GM18499 (cell line): ENCODE data around the gene POTEF.
"Not testable (repeated sequence)": the region's sequence is repeated elsewhere in the genome, so short reads cannot be mapped to it uniquely, and the experiment has no call there.

Experiments used
- ATAC-seq: cut with Tn5 transposase; IDR thresholded peaks from one replicate; pipeline ENCODE4 v1.9.1; 2021; ENCODE audit warnings: moderate number of reproducible peaks; ENCODE audit not compliant: insufficient read depth, unreplicated experiment

POTEF gene

GRCh38 chr2:130136546-130136945 is 7.5 kb upstream of the POTEF start:
- not testable (repeated sequence) for ATAC-seq

DNA sequence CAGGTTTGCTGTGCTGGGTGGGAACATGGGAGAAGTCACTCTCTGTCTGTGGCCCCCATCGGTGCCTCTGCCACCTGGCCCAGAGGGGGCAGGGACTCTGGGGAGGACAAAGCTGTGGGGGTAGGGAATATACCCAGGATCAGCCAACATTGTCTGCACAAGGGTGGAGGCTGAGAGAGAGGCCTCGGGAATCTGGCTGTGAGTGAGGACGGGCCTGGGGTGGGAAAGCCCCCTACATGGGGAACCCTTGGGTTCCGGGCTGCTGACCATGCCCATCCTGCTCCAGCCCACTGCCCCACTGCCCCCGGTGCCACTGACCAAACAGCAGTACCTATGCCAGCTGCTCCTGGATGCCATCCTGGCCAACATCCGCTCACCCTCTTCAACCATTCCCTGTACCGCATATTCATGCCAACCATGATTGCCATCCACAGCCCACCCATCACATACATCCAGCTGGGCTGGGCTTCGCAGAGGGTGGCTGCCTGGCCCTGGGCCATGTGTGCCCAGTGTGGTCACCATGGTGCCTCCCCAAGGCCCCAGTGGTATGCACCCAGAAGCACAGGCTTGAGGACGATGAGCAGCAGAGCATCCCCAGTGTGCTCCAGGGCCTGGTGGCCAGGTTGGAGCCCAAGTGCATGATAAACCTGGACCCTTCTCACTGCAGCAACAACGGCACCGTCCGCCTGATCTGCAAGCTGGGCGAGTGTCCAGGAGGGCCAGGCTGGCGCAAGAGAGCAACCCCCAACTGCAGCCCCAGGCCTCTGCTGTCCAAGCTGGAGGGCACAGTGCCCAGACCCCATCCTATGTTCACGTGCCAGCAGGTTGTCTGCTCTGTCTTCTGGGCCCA is 6.9 kb upstream of the POTEF start:
- ATAC-seq: no peak

DNA sequence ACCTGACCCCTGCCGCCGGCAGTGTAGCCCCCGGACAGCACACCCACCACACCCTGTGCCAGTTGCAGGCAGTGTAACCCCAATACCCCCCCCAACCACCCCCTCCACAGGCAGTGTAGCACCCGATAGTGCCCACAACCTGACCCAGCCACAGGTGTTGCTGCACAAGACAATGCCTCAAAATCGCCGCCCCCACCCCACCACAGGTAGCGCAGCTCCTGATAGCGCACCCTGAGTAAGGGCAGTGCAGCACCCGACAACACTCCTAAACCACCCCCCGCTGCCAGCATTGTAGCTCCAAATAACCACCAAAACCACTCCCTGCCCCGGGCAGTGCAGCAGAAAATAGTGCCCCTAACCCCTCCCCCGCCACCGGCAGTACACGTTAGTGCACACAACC is 558 bp downstream of the POTEF start:
- not testable (repeated sequence) for ATAC-seq

GRCh38 chr2:130127726-130128125 is 1.3 kb downstream of the POTEF start:
- ATAC-seq: not testable (repeated sequence)

DNA sequence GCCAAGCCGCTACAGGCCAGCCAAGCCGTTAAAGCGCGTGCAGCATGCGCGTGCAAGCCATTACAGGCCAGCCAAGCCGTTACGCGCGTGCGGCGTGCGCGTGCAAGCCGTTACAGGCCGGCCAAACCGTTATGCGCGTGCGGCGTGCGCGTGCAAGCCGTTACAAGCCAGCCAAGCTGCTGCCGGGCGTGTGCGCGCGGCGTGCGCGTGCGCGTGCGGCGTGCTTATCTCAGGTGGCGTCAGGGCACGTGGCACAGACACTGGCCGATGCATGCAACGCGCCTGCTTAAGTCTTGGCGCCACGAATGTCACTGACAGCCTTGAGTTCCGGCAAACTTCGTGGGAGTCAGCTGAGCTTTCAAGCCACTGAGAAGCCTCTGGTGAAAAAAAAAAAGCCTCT is 8.1 kb downstream of the POTEF start:
- not testable (repeated sequence) for ATAC-seq

DNA sequence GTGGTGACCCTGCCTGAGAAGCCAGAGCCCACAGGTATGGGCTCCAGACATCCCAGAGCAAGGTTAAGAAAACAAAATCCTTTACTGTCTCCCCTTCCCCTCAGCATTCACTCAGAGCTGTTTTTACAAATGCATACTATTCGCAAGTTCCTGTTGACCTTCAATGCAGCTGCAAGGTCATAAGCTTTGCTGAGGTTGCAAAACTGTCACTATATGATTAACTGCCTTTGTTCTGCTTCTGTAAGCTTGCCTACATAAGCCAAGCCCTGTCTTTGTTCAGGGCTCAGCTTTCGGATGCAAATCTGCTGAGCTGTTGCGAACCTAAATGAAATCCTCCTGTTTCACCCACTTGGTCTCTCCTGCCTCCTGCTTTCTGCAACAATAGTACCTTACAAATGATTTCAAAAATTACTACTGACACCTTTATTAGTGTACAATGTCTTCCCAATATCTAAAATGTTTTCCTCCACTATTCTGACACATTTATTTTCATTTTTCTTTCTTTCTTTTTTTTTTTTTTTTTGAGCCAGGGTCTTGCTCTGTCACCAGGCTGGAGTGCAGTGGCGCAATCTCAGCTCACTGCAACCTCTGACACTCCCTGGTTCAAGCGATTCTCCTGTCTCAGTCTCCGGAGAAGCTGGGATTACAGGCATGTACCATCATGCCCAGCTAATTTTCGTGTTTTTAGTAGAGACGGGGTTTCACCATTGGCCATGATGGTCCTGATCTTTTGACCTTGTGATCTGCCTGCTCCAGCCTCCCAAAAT is 26.2 kb downstream of the POTEF start:
- ATAC-seq: not testable (repeated sequence)

DNA sequence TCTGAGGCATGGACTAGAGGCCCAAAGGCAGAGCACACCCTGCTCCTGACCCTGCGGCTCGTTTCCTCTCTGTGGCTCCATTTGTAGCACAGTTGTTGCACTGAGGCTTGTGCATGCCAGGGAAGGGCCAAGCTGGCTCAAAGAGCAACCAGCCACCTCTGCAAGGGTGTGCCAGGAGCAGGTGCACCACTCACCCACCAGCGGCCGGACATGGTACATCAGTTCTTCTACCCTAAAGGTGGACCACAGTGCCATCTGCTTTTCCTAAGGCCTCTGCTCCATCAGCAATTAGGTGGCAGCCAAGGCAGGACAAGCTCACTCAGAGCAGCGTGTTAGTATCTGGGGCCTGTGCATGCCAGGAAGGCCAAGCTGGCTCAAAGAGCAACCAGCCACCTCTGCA is 66.4 kb downstream of the POTEF start:
- ATAC-seq: not testable (repeated sequence)

GRCh38 chr2:130059982-130060381 is 69.0 kb downstream of the POTEF start:
- not testable (repeated sequence) for ATAC-seq

GRCh38 chr2:130056336-130056735 is 72.7 kb downstream of the POTEF start:
- ATAC-seq: not testable (repeated sequence)

DNA sequence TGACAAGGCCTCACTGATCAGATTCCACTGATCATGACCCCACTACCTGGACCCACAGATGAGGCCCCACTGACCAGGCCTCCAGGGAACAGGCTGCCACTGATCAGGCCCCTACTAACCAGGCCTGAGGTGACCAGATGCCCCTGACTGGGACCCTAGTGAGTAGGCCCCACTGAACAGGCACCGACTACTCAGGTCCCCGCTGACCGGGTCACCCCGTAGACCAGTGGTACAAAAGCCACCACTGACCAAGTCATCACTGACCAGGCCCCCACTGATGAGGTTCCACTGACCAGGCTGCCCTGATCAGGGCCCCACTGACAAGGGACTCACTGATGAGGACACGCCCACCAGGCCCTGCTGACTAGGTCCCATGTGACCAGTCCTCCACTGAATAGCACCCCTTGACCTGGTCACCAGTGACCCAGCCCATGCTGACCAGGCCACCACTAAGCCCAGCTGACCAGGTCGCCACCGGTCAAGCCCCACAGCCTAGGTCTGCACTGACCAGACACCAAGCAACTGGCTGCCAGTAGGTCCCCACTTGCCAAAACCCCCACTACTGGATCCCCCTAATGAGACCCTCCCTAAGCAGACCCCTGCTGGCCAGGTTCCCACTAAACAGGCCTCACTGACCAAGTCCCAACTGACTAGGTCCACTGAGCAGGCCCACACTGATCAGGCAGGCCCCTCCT is 75.7 kb downstream of the POTEF start:
- not testable (repeated sequence) for ATAC-seq

- ATAC-seq: not testable (repeated sequence)
These were observed 76.6 kb downstream of the POTEF start for GRCh38 chr2:130052376-130052775.

GRCh38 chr2:130048422-130048821 is 80.6 kb downstream of the POTEF start:
- not testable (repeated sequence) for ATAC-seq

DNA sequence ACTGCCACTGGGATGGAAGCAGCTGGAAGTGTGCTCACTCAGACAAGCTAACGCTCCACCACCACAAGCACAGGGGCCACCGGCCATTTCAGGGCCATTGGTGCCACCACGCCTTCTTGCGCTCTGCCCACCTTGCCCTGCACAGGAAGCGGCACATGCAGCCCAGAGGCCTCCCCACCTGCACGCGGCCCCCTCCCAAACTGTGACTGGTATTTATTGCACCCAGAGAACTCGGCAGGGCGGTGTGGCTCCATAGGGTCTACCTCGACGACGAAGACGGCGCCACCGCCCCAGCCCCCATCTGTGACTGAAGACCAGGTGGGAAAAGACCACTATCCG is 90.8 kb downstream of the POTEF start:
- ATAC-seq: not testable (repeated sequence)

DNA sequence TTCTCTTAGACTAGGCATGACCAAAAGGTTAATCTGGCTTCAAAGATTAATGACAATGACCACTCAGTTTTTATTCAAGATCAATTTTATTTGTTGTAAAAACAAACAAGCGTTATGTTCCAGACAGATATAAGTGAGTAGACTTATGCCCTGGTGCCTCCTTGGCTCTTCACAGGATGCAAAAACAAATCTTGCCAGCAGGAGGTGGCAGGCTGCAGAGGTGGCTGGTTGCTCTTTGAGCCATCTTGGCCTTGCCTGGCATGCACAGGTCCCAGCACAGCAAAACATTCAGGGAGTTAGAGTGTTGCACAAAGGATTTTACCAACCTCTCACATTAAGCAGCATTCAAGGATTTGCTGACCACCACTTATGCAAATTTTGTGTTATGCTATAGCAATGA is 103.1 kb downstream of the POTEF start:
- not testable (repeated sequence) for ATAC-seq
